D721Med (cell line): ENCODE results near the gene FAM187B.

Source experiments
- DNase-seq: peaks from one replicate; pipeline ENCODE4 v3.0.0; 2011; ENCODE audit warnings: low spot score; ENCODE audit not compliant: insufficient read length
- FAIRE-seq: peaks from 2 replicates; lab custom pipeline; 2011; peaks lifted over from hg19 to GRCh38; lab: Jason Lieb, UNC
- TF ChIP-seq, protein P1 (sequence below): IDR thresholded peaks from 2 replicates; pipeline ENCODE4 v1.5.1; 2012; ENCODE audit warnings: mild to moderate bottlenecking, control low read depth; ENCODE audit not compliant: insufficient read depth; ENCODE audit errors: missing control alignments

The FAM187B gene

GRCh38 chr19:35213663-35214632 is 14.6 kb downstream of the FAM187B start:
- FAIRE-seq (no peak), DNase-seq (no peak)
- TF ChIP-seq, protein P1, sequence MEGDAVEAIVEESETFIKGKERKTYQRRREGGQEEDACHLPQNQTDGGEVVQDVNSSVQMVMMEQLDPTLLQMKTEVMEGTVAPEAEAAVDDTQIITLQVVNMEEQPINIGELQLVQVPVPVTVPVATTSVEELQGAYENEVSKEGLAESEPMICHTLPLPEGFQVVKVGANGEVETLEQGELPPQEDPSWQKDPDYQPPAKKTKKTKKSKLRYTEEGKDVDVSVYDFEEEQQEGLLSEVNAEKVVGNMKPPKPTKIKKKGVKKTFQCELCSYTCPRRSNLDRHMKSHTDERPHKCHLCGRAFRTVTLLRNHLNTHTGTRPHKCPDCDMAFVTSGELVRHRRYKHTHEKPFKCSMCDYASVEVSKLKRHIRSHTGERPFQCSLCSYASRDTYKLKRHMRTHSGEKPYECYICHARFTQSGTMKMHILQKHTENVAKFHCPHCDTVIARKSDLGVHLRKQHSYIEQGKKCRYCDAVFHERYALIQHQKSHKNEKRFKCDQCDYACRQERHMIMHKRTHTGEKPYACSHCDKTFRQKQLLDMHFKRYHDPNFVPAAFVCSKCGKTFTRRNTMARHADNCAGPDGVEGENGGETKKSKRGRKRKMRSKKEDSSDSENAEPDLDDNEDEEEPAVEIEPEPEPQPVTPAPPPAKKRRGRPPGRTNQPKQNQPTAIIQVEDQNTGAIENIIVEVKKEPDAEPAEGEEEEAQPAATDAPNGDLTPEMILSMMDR = no peak

GRCh38 chr19:35212241-35212640 is 16.3 kb downstream of the FAM187B start:
- no peak for DNase-seq
- no peak for FAIRE-seq
- TF ChIP-seq, protein P1 = no peak

GRCh38 chr19:35211545-35212230 is 16.9 kb downstream of the FAM187B start:
- no peak for DNase-seq
- no peak for FAIRE-seq
- TF ChIP-seq, protein P1 = no peak

DNA sequence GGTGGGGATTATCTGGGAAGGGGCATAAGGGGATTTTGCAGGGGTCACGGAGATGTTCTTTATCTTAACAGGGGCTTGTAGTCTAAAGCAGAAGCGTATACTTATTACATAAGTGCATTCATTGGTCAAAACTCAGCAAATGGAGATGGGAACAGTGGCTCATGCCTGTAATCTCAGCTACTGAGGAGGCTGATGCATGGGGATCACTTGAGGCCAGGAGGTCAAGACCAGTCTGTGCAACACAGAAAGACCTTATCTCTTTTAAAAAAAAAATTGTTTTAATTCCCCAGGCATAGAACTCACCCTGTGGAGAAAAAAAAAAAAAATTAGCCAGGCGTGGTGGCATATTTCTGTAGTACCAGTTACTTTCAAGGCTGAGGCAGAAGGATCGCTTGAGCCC is 18.9 kb downstream of the FAM187B start:
- FAIRE-seq = no peak
- no peak for DNase-seq
- TF ChIP-seq, protein P1 = no peak

- DNase-seq = no peak
- FAIRE-seq = no peak
- TF ChIP-seq, protein P1 = no peak
Observed at GRCh38 chr19:35208121-35208520, 20.4 kb downstream of the FAM187B start.

DNA sequence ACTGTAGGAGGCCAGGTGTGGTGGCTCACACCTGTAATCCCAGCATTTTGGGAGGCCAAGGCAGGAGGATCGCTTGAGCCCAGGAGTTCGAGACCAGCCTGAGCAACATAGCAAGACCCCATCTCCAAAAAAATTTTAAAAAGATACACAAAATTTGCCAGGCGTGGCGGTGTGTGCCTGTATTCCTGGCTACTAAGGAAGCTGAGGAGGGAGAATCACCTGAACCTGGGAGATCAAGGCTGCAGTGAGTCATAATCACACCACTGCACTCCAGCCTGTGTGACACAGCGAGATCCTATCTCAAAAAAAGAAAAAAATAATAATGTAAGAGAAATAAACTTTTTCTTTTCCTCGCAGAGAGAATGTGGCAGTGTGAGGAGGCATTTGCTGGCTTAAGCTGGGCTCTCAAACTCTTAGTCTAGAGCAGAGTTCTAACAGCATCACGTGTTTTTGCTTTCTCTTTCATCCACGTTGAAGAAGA is 21.1 kb downstream of the FAM187B start:
- FAIRE-seq = no peak
- TF ChIP-seq, protein P1 = no peak
- no peak for DNase-seq
